NCI-H226 (cell line): ENCODE results near the gene RFC3.

Experiments used
- DNase-seq: peaks from one replicate; pipeline ENCODE4 v3.0.0-alpha.2; 2015

Gene RFC3

DNA sequence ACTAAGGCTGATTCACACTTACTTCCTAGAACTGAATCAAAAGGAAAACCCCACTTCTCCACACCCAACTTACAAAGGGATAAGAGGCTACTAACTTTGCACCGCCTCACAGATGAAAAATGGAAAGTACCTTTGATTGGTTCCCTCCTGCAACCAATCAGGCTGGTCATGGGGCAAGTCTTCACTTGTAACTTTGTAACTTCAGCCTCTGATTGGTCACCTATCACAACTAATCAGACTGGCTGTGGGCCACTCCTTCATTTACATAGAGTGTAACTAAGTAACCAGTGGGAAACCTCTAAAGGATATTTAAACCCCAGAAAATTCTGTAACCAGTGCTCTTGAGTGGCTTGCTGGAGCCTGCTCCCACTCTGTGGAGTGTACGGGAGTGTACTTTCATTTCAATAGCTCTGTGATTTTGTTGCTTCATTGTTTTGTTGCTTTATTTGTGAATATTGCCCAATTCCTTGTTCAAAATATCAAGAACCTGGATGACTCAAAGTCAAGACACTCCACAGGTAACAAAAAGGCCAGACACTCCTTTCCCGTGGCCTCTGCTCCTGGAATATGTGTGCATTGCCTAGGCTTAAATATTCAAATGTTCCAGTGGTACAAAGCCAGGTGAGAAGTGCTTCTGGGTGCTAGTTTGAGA lies 50.5 kb downstream of the RFC3 start:
- DNase-seq: no peak

DNA sequence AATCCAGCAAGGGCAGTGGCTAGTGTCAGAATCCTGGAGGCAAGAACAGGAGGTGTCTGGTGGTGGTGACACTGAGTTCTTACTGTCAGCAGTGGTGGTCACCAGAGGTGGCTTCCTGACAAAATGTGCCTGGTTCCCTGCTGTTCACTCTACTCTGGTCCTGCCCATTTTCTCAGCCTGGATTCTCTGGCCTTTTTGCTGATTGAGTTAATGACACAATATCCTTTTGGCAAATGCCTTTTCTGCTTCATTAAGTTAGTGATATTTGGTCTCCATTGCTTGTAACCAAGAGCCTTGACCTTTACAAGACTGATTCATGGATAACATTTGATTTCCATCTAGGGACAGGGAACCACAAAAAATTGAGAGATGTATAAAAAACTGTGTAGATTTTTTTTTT lies 51.1 kb downstream of the RFC3 start:
- no peak for DNase-seq

DNA sequence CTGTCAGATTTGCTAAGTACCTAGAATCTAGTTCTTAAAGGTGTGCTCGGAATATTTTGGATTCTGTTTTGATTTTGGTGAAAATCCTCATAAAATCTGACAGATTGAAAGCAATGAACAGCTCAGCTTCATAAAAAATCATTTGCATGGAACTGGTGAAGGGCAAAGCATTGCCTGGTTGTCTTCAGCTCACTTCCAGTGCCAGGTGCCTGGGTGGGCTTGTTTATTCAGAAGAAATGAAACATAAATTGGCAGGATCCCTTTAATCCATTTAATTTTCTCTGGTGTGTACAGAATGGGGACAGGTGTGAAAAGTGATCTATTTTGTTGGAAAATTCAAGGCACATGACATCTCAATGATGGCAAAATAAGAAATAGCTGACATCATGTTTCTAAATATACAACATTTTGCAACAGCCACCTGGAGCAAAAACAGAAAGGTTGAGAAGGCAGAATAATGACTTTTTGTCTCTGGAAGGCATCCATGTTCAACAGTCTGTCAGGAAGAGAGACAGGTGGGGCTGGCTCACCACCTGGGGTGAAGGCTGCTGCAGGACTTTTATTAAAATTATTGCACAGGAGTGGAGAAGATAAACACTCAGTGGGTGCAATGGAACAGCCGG lies 52.2 kb downstream of the RFC3 start:
- no peak for DNase-seq

DNA sequence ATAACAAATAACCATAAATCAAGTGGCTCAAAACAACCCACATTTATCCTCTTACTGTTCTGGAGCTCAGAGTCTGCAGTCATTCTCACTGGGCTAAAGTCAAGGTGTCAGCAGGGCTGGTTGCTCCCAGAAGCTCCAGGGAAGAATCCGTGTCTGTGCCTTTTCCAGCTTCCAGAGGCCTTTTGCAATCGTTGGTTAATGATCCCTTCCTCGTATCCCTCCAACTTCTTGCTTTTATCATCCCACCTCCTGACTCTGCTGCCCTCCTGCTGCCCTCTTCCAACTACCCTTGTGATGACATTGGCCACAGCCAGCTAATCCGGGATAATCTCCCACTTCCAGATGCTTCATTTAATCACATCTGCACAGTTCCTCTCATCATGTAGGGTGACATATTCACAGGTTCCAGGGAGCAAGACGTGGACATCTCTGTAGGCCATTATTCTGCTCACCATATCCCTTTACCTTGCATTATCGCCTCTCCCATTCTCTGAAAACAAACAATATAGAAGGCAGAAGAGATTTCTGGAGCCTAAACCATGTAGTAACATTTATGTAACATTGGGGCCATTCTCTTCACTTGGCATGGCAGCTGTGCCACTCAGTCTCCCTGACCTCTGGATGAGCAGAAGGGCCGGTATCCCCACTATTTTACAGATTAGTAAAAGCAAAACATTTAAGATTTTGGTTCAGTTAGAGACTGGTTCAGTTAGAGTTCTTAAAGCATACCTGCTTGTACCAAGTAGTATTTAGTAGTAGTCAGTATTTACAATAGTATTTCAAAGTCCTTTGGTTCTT lies 53.5 kb downstream of the RFC3 start:
- DNase-seq: no peak

DNA sequence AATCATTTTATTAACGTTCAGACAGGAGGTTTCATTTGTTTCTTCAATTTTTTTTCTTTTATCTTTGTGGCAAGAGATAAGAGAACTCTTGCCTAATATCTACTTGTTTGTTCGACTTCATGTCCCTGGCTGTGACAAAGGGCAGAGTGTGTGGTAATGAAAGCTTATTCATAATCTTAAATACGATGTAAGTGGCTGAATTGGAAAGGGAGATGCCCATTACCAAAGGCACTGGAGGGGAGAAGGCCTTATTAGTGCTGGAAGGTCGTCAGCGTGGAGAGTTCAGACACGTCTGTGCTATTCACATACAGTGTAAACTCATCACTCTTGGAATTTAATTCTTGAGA lies 54.0 kb downstream of the RFC3 start:
- no peak for DNase-seq

DNA sequence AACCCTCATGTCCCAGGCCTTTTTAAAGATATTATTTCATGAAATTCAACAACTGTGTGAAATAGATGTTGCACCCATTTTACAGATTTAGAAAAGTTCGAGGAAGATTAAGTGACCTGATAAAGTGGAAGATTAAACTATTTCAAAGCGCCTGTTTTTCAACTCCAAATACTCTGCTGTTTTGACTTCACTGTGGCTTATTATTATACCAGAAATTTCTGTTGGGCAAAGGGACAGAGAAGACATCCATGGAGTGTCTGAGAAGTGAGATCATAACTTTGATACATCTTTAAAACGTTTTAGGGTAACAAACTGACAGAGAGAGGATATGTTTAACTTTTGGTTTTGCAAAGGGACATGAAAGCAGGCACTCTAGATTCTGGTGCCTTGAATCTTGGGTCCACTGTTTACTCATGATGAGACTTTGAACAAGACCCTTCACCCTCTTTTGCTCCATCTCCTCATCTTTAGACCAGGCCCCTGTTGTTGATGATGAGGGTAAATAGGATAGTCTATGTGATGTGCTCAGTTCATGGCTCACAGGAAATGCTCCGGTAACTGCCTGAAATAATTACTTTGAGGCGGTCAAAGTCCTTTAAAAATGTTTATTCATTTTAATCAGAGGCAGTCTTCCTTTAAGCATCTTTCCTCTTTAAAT lies 55.4 kb downstream of the RFC3 start:
- no peak for DNase-seq

DNA sequence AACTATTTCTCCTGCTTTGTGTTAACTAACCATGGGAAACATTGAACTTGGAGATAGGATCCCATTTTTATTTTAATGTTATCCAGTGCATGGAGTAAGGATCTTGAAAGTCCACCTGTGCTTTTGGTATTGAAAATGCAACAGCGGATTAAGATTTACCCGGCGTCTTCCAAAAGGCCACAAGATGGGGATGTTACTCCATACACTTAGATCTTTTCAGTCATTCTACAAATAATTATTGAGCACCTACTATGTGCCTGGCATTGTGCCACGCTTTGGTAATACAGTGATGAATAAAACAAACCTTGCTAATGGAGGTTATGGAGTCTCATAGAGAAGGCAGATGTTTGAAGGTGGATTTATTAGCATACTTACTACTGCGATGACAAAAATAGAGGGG lies 56.9 kb downstream of the RFC3 start:
- no peak for DNase-seq

DNA sequence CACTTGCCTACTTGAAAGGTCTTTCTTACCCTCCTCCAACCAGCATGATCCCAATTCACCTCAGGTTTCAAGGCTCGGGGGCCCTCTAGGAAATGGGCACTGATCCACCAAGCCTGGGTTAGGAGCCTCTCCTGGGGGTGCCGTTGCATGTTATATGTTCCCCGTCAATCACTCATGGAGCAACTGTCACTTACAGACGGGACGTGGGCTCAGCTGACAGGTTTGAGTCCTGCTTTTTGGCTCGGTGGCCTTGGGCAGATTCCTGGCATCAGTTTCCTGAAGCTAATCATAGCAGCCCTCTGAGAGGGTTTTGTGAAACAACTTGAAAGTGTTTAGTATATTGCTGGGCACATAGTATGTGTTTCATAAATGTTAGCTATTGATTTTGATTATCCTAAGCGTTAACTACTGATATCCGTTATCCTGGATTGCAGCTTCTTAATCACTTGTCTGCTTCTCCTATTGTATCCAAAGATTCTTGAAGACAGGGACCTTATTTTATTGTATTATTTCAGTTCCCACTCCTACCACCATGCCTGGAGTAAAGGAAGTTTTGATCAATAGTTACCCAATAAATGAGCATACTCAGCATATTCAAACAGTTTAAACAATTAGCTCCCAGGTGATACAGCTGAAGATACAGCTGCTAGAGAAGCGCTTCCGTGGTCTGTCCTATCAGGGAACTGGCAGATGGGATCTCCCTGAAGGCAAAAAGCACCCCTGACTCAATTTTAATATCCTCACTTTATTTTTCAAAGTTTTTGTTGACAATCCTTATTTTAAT lies 57.9 kb downstream of the RFC3 start:
- no peak for DNase-seq

DNA sequence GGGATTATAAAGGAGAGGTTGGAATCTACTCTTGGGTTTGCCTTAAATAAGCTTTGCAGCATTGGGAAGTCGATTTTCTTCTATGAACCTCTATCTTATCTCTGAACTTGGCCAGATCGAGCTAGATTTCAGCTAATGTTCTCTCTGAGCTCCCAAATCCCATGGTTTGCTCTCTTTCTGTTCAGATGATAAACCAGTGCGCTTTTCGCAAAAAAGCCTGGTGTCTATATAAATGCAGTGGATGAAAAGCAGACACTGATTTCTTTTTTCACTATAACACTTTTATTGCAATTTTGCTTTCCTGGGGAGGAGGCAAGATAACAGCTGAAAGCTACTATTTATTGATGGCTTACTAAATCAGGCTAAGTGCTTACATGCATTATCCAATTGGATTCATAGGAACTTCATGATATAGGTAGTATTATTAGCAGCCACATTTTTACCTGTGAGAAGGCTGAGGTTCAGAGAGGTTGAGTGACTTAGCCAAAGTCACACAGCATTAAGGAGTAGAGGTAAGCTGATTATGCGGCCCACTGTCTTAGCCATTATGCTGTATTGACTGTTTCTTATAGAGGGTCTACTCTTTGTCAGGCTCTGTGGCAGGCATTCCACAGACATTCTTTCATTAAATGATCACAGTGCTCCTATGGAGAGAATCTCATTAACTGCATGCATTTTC lies 58.9 kb downstream of the RFC3 start:
- no peak for DNase-seq

DNA sequence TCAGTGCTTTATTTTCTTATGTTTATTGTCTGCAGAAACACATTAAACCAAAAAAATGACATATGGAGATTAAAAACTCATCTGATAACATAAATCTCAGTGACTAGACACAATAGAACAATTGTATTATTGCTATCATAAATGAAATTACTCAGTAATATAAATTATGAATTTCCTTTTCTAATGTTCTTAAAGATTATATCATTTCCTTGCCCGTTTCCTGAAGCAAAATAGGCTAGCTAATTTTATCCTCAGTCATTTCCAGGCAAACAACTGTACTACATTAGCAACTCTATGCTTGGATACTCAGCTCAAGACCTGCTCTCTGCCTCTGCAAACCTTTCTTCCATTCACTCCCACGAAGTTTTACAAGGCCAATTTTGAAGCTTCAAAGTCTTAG lies 61.2 kb downstream of the RFC3 start:
- DNase-seq: no peak

DNA sequence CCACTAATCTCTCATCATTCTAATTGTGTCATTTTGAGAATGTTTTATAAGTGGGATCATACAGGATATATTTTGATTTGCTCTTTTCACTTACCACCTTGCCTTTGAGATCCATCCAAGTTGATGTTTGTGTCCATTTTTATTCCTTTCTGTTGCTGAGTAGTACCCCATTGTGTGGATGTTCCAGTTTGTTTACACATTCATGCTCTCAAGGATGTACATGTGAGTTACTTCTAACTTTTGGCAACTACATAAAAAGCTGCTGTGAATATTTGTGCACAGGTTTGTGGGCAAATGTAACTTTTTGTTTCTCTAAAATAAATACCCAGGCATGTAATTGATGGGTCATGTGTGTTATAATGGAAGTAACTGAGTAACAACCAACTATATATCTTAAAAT lies 64.9 kb downstream of the RFC3 start:
- DNase-seq: no peak

DNA sequence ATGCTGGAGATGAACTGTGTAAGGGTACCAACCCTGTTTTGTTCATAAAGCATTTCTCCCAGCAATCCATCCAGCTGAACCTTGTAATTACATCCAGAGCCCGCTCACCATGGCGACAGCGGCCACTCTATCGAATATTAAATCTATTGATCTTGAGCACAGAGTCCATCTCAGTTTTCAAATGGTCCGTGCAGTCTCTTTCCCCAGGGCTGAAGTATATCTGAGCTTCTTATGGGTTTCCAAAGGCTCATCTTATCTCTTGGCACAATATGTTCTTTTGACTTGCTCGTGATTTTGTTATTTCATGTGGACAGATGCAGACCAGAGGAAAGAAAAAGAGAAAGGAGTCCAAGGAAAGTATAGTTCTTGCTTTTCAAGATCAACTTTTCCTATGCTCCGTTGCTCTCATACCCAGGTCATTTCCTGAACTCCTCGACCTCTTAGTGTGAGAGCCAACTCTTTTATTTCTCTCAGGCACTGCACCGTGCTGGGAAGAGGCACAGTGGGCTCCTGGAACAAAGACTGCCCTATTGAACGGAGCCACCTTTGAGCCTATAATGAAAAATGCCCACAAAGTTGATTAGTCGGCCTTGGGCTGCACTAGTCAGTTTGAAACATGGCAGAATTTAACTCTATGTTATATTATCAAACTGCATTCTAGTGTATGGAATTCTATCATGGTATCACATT lies 66.7 kb downstream of the RFC3 start:
- no peak for DNase-seq
